Islet of Langerhans (tissue), 1 donor: ENCODE results near the gene EPS8.
"Not testable (repeated sequence)": the region's sequence is repeated elsewhere in the genome, so short reads cannot be mapped to it uniquely, and the experiment has no call there.

Experiments used
- FAIRE-seq: peaks from one replicate; lab custom pipeline; 2011; peaks lifted over from hg19 to GRCh38; lab: Jason Lieb, UNC

EPS8 gene

DNA sequence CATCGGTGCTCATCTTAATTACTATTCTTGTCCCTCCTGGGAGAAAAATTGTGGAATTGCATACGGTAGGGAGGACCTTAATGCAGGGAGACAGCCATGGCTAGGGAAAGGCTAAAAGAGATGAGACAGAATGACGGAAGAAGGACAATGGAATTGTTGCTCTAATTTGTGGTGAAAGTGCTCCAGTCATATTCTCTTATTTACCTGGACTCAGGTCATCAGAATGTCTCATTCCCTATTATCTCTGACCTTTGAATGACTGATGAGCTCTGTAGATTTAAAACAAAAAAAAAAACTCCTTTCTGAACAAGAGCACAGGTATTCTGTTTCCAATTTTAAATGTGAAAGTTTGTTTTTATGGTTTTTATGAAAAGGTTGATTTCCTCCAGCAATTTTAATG is 8.6 kb upstream of the EPS8 start:
- no peak for FAIRE-seq

DNA sequence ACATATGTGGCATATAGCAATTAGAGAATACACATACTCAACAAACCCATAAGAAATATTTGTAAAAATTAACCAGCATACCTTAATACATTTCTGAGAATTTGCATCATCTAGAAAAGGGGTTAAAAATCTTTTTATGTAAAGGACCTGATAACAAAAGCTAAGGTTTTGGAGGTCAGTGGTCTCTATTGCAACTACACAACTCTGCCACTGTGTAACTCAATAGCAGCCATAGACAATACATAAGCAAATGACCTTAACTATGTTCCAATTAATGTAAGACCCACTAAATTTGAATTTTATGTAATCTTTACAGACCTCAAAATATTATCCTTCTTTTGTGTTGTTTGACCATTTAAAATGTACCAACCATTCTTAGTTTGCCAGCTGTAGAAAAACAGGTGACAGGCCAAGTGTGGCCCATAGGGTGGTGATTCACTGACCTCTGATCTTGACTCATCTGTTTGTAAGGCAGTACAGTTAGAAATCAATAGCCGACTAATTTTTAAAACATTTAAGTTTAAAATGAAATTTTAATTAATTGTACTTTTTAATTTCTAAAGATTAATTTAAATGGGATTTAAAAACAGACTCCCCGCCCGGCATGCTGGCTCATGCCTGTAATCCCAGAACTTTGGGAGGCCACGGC is 7.4 kb upstream of the EPS8 start:
- no peak for FAIRE-seq

DNA sequence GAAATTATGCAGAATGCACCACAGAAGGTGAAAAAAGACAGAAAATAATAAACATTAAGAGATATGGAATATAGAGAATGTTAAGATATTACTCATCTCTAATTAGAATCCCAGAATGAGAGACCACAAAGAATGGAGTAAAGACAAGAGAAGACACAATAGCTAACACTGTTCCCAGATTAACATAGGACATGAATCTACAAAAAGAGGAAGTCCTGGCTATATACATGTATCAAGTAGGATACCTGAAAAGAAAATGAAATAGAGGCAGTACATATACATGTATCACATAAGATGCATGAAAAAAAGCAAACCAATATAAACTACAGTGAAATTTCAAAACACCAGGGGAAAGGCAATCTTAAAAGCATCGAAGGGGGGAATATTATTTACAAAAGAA is 5.6 kb upstream of the EPS8 start:
- no peak for FAIRE-seq

DNA sequence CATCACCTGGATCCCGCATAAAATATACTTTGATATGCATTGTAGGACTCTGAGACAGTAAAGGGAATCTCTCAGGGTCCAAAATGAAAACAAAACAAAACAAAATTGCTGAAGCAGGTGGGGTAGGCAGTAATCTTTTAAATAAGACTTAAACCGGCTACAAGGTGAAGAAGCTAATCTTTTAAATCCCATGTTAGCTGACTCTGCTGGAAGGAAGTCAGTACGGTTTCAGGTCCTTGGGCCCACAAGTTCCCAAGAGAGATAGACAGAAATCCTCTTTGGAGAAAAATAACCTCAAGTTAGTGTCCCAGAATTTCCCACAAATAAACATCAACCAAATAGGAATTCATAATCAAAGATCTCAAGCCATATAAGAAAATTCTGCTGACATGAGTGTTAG is 5.0 kb upstream of the EPS8 start:
- no peak for FAIRE-seq

DNA sequence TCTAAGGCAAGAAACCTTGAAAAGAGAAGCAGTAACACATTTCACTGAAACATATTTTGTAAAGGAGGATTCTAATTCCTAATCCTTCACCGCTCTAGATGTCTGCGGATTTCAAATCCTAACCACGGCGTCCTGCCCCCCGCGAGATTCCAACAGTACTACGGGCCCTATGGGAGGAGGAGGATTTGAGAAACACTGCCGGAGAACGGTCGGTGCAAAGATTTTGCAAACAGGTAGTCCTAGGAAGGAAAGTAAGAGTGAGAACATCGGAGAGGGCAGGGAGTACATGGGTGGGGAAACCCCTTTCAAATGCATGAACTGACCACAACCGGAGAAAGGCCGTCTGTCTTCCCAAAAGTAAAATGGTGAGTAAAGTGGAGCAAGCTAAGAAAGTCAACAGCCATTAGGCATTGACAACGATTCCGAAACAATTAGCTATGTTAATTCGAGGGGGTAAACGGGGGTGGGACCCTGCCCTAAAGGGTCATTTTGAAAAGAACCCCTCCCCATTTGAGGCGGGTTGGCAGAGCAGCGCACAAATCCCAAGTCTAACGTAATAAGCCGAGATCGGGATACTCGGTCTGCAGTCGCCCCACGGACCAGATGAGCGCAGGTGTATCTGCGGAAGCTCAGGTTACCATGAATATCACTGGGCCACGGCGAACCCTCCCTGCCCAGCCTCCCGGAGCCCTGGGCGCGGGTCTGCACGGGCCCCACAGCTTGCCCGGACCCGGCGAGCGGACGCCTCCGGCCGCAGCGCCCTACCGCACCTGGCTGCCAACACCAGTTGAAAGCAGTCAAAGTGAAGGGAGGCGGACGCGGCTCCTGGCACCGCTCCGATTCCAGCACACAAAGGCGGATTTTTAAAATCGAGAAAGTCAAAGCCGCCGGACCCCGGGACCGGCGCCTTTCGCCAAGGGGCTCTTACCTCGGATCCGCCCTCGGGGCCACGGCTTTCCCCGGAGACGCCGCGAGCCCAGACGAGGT is 662 bp downstream of the EPS8 start:
- no peak for FAIRE-seq

DNA sequence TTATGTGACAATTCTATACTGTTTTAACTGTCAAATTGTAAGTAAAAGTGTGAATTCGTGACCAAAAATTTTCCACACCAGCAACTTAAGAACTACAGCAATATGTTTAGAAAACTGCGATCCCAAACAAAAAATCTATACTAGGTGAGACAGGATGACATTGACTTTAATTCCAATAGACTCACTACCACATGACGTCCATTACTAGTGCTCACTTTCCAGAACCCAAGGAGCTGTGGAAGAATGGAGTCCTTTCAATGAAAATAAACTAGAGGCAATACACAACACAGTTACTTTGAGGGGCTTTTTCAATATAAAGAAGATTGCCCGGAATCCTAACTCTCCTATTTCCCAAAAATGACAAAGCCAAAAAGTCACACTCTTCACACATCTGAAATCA is 1.4 kb downstream of the EPS8 start:
- FAIRE-seq: no peak

DNA sequence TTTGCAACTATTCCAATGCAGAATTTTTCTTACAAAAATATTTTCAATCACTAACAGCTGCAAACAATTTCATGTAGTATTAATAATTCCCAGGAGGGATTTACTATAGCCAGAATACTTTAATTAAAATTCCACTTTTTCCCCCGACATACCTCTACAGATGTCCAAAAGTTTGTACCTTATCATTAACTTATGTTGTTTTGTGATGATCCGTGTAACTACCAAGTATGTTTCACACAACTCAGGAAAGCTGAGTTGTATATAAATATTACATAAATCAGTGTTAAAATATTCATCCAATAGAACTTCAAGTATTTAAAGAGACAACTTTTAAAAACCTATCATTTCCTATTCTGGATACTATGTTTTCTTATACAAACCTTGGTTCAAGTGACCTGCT is 2.4 kb downstream of the EPS8 start:
- FAIRE-seq: no peak

DNA sequence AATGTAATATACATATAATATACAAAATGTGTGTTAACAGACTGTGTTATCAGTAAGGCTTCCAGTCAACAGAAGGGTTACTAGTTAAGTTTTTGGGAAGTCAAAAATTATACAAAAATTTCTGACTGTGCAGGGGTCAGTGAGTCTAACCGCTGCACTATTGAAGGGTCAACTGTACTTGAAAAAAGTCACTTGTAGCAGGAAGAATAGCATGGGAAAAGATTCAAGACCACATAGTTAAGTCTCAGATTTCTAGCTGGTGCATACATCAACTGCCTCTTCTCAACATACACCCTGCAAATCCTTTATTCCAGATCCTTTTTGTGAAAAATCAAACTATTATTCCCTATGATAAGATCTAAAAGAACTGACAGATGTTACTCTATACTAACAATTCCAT is 5.9 kb downstream of the EPS8 start:
- no peak for FAIRE-seq

DNA sequence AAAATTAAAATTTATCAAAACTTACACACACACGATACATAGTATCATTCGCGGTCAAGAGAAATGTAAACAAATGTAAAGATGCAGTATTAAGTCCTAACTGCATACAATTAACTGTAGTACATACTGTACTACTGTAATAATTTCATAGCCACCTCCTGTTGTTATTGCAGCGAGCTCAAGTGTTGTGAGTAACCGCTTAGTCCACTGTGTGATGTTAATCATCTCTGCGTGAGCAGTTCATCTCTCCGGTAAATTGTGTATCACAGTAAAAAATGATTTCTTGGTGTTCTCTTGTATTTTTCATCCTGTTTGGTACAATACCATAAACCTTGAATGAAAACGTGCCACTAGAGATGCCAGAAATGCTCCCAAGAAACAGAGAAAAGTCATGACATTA is 6.5 kb downstream of the EPS8 start:
- no peak for FAIRE-seq

DNA sequence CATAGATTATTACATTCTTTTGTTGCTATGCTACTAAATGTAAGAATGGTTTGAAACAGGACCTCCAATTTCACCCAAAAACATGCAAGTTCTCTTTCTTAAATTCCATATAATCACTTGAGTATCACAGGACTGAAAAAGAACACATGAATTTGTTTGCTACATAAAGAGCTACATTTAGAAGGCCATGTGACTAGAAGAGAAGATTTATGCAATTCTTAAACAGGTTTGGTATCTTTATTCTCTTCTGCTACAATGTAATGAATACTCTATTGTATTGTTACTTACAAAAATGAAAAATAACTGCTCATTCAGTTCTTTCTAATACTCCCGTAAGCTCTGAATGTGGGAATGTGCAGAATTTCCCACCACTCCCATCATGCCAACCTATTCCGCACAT is 9.3 kb downstream of the EPS8 start:
- no peak for FAIRE-seq

DNA sequence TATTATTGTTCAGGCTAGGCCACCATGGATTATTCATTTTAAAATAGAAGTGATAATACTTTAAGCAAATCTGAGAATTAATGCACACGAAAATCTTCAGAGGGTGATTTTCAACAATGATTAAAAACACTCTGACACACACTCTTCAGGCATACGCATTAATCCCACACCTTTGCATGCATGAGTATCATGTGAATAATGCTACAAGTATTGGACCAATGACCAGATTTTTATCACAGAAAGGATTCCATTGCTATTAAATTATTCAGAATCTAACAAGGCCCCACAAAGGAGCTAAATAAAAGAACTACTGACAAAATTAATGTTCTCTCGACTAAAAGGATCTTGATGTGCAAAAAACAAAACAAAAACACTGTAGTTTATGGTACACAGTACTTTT is 11.1 kb downstream of the EPS8 start:
- no peak for FAIRE-seq

DNA sequence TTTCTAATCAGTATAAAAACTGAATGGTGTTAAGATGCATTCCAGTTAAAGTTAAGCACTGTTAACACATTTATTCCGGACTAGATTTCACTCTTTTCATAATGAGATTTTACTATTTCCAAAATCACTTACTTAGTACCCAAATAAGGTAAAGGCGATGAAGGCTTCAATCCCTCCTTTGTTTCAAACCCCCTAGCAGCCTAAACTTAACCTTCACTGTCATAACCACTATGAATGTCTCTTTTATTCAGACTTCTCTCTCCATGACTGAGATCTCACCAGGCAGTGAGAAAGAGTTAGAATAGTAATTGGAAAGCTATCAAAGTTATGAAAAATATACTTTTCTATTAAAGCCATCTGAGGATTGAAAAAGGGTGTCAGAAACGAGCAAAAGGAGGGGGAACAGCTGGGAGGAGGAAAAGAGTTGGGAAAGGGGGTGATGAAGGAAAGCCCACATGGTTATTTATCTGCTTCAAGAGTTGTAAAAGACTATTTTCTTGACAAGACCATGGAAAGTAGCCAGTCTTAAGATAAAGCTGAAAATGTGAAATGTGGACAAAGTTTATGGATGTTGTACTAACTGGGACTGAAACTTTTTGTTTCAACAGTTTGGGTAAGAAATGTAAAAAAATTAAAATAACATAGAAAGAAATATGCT is 11.7 kb downstream of the EPS8 start:
- no peak for FAIRE-seq

DNA sequence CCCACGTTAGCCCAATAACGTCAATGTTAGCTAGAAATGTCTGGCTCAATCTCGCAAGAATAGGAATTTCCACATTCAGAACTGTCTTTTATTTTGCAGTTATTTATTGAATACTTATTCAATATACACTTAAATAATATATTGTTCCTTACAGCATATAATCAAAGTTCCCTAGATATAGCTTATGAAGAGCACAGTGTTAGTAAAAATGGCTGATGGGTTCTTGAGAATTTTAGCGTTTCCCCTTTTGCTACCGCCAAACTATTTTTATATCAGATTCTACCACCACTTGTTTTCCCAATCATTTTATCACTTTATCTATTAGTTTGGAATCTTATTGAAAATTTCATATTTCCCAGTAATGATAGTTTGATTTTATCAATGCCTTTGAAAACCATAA is 12.7 kb downstream of the EPS8 start:
- no peak for FAIRE-seq

DNA sequence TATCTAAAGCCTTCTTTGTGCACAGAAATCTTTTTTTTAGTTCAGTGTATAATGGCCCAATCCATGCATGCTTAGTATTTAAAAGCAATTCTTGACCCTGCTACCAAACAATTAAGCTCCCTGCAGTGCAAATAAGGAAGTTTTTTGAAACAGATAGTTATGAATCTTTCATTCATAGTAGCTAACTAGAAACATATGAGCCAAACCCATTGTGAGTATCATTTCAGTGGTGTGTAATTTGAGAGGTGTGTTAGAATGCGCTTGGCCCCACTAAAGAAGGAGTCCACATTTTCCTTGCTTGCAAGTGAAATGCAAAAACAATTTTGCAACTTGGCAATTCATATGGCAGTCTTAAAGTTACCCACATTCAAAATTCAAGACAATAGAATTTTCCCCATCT is 14.4 kb downstream of the EPS8 start:
- FAIRE-seq: no peak

DNA sequence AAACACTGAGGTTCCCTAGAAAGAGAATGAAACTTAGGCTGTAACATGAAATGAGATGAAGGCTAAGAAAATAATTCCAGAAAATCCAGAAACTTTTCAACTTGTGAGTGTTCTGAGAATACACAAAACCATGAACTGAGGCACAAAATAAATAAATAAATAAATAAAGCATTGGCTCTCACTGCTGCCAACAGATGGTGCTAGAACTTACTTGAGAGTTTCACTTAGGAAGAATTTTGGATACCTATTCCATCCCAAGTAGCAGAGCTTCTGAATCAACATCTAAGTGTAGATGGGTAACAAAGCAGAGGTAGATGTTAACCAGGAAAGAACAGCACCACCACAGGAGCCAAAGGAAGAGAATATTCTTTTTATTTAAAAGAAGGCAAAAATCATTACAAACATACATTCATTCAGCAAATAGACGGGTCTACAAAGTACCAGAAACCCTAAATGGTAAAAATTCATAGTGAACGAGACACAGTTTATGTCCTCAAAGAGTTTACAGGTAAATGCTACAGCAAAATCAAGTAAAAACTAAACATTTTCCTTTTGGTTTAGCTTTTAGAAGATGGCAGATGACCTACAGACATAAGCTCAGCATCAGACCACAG is 16.7 kb downstream of the EPS8 start:
- FAIRE-seq: no peak

DNA sequence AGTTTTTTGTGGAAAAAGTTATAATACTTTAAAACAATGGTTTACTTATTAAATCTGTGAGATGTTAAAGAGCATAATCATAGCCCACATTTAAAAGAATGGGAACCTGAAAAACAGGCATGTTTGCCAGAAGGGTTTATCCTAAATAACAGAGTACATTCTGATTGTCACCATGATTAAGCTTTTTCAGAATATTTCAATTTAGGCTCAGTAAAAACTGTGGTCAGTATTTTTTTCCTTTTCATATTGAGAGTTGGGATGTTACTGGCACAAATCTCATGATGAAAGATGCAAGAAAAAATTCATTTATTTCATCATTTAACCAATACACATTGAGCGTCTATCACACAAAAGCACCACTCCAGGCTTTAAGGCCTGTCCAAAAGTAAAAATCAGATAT is 18.6 kb downstream of the EPS8 start:
- no peak for FAIRE-seq

DNA sequence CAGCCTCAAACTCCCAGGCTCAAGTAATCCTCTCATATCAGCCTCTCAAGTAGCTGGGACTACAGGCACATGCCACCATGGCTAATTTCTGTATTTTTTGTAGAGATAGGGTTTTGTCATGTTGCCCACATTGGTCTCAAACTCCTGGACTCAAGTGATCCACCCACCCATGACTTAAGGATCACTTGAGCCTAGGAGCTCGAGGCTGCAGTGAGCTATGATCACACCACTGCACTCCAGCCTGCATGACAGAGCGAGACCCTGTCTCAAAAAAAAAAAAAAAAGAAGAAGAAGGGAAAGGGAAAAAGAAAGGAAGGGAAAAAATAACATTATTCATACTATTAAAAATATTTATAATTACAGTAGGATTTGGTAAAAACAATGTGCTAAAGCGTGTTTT is 19.2 kb downstream of the EPS8 start:
- FAIRE-seq: no peak

DNA sequence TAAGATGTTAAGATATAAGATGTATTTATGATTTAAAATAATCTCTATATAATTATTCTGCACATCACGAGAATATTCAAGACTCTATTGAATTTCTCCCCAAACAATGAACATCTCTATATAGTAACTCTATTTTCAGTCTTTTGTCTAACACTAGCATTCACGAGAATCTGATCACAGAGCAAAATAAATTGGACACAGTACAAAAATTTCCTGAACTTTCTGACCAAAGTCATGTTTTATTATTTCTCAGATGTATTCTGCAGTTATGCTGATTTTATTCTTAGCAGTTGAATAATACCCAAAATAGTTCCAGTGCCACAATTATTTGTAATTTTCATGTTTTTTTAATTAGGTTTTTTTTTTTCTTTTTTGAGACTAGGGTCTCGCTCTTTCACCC is 19.6 kb downstream of the EPS8 start:
- no peak for FAIRE-seq

DNA sequence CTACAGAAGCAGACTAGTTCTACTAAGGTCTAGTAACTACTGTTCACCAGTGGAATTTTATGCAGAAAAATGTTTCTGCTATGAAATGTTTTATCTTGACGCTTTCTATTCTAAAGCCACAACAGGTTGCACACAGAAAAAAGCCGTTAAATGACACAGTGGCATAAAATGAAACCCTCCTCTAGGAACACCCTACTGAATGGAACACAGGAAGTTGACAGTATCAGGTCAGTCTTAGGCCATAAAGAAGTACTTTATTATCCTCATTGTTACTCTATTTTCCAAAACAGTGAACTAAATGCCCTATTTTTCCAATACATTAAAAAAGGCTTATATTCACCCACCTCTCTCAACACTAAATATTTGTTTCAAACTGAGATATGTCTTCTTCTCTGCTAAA is 21.9 kb downstream of the EPS8 start:
- FAIRE-seq: no peak

DNA sequence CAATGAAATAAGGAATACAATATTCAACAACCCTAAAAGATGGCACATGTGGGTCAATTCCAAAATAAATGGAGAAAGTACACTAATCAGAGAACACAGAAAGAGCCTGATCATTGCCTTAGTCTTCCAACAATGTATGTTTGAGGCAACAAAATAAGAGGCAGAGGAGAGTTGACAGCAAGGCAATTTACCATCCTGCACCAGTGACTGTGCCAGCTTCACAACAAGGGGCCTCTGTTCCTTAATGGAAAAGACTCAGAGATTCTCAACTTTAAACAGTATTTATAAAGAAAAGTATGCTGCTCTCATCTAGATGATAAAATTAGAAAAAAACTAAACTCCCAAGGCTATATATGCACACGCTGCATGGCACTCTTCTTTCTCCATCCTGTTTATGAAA is 25.9 kb downstream of the EPS8 start:
- no peak for FAIRE-seq

DNA sequence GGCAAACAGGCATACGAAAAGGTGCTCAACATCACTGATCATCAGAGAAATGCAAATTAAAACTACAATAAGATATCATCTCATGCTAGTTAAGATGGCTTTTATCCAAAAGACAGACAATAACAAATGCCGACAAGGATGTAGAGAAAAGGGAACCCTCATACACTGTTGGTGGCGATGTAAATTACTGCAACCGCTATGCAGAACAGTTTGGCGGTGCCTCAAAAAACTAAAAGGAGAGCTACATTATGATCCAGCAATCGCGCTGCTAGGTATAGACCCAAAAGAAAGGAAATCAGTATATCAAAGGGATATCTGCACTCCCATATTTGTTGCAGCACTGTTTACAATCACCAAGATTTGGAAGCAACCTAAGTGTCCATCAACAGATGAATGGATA is 27.0 kb downstream of the EPS8 start:
- not testable (repeated sequence) for FAIRE-seq

DNA sequence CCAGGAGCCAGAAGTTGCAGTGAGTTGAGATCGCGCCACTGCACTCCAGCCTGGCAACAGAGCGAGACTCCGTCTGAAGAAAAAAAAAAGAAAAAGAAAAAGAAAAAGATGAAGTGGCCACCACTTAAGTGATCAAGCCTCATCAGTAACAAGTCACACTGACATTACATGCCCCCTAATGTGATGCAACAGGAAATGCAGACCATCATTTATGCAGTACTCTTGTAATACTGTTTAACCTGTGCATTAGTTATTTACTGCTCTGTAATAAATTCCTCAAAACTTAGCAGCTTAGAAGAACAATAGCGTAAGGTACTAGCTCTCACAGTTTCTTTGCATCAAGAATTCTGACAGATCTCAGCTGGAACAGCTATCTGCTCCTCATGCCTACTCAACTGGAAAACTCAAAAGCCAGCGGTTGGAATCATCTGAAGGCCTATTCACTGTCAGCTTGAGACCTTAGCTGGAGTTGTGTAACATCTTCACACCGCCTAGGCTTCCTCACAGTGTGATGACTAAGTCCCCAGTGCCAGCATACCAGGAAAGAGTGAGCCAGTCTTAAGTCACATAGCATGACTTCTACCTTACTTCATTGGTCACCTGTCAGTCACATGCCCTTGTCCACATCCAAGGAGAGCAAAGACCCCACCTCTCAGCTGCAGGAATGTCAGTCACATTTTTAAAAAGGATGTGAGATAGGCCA is 31.5 kb downstream of the EPS8 start:
- no peak for FAIRE-seq
